Upper lobe of left lung (tissue), 4 donors: Measurements from ENCODE around the gene SLC41A3.

ENCODE experiments used
- EP300 ChIP-seq, 4 donors: sonication (generic); formaldehyde crosslinking; IDR thresholded peaks; one replicate each; pipeline ENCODE4 v1.5.1; 2017; ENCODE audit warnings: antibody characterized with exemption in 4 of 4, control low read depth in 2 of 4
- POLR2A ChIP-seq, 4 donors: fragments of 450-650 bp; IDR thresholded peaks; one replicate each; pipeline ENCODE4 v1.5.1; 2016 to 2017; ENCODE audit warnings: antibody characterized with exemption in 4 of 4, mild to moderate bottlenecking in 2 of 4
- POLR2AphosphoS5 ChIP-seq, 2 donors: sonication (generic); formaldehyde crosslinking; IDR thresholded peaks; one replicate each; pipeline ENCODE4 v1.5.1; 2017; ENCODE audit warnings: antibody characterized with exemption in 2 of 2
- TF ChIP-seq, protein P1 (sequence below), 6 experiments: fragments of 450-650 bp in 4 of 6; fragments of 200-600 bp in 2 of 6; sonication (generic) in 2 of 6; IDR thresholded peaks; one replicate each; pipeline ENCODE4 v1.5.1; 2016 to 2019; ENCODE audit warnings: antibody characterized with exemption in 6 of 6

GRCh38 chr3:126125341-126125740 lies 41.4 kb upstream of the SLC41A3 start:
- TF ChIP-seq, protein P1, sequence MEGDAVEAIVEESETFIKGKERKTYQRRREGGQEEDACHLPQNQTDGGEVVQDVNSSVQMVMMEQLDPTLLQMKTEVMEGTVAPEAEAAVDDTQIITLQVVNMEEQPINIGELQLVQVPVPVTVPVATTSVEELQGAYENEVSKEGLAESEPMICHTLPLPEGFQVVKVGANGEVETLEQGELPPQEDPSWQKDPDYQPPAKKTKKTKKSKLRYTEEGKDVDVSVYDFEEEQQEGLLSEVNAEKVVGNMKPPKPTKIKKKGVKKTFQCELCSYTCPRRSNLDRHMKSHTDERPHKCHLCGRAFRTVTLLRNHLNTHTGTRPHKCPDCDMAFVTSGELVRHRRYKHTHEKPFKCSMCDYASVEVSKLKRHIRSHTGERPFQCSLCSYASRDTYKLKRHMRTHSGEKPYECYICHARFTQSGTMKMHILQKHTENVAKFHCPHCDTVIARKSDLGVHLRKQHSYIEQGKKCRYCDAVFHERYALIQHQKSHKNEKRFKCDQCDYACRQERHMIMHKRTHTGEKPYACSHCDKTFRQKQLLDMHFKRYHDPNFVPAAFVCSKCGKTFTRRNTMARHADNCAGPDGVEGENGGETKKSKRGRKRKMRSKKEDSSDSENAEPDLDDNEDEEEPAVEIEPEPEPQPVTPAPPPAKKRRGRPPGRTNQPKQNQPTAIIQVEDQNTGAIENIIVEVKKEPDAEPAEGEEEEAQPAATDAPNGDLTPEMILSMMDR (IDR thresholded peaks at IDR 0.05) = no peak
- TF ChIP-seq EP300 (IDR thresholded peaks at IDR 0.05) (no peak), POLR2A (IDR thresholded peaks at IDR 0.05) (no peak), POLR2AphosphoS5 (IDR thresholded peaks at IDR 0.05) (no peak)
